Measurements from ENCODE around the gene ZNF629.

The ZNF629 gene

DNA sequence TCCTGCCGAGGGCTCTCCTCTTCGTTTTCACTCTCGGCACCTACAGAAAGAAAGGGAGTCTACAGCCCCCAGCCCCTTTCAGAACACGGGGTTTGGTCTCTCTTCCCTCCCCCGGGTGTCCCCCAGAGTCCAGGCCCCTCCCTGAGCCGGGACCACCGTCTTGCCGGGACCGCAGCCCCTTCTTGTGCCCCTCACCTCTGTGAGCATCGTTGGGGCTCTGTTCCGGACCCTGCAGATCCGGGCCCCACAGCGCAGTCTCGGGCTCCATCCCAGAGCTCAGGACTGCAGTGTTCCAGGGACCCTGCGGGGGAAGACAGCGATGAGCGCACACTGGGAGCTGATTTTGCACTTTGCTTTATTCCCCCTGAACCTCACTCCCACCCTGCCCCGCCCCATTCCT, 2.8 kb downstream of the ZNF629 start:
- no peak for DNase-seq (ENCODE audit: low read depth)
- TF ChIP-seq, protein P1, sequence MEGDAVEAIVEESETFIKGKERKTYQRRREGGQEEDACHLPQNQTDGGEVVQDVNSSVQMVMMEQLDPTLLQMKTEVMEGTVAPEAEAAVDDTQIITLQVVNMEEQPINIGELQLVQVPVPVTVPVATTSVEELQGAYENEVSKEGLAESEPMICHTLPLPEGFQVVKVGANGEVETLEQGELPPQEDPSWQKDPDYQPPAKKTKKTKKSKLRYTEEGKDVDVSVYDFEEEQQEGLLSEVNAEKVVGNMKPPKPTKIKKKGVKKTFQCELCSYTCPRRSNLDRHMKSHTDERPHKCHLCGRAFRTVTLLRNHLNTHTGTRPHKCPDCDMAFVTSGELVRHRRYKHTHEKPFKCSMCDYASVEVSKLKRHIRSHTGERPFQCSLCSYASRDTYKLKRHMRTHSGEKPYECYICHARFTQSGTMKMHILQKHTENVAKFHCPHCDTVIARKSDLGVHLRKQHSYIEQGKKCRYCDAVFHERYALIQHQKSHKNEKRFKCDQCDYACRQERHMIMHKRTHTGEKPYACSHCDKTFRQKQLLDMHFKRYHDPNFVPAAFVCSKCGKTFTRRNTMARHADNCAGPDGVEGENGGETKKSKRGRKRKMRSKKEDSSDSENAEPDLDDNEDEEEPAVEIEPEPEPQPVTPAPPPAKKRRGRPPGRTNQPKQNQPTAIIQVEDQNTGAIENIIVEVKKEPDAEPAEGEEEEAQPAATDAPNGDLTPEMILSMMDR (conservative IDR thresholded peaks at IDR 0.05; ENCODE audit: low read depth, low read length) = no peak
- no peak overlapping the region for H3K4me3 ChIP-seq (ENCODE audit: low read depth, low read length)

DNA sequence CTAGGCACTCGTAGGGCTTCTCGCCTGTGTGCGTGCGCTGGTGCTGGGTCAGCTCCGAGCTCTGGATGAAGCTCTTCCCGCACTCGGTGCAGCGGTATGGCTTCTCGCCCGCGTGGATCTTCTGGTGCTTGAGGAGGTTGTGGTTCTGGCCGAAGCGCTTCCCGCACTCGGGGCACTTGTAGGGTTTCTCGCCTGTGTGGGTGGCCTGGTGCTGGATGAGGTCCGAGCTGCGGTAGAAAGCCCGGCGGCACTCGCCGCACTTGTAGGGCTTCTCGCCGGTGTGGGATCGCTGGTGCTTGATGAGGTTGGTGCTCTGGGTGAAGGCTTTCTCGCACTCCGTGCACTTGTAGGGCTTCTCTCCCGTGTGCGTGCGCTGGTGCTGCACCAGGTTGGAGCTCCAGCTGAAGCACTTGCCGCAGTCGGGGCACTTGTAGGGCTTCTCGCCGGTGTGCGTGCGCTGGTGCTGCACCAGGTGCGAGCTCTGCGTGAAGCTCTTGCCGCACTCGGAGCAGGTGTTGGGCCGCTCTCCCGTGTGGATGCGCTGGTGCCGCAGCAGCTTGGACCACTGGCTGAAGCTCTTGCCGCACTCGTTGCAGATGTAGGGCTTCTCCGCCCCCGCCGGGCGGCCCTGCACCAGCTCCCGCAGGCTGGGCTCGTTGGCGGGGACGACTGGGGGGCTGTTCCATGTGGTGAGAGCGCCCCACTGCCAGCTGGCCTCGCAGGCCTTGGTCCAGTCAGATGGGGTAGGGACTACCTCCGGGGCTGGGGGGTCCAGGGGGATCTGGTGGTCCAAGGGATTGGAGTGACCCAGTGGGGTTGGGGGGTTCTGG, 3.5 kb downstream of the ZNF629 start:
- TF ChIP-seq, protein P1 (conservative IDR thresholded peaks at IDR 0.05; ENCODE audit: low read depth, low read length) = no peak
- no peak for DNase-seq (ENCODE audit: low read depth)
- H3K4me3 ChIP-seq (ENCODE audit: low read depth, low read length) = no peak overlapping the region

DNA sequence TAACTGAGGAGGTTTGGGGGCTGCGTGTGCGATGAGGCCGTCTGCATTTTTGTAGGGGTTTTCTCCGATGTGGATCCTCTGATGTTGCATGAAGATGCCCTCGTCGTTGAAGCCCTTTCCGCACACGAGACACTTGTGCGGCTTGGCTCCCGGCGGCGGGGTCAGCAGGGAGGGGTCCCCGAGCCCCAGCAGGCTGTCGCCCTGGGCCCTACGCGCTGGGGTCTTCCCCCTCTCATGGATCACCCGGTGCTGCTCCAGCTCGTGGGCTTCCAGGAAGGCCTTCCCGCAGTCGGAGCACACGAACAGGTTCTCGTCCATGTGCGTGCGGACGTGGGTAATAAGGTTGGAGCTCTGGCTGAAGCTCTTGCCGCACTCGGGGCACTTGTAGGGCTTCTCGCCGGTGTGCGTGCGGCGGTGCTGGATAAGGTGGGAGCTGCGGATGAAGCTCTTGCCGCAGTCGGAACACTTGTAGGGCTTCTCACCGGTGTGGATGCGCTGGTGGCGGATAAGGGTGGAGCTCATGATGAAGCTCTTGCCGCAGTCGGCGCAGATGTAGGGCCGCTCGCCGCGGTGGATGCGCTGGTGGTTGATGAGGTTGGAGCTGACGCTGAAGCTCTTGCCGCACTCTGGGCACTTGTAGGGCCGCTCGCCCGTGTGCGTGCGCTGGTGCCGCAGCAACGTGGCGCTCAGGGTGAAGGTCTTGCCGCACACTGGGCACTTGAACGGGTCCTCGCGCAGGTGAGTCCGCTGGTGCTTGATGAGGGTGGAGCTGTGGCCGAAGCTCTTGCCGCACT, 4.3 kb downstream of the ZNF629 start:
- TF ChIP-seq, protein P1 (conservative IDR thresholded peaks at IDR 0.05; ENCODE audit: low read depth, low read length) = no peak
- no peak overlapping the region for H3K4me3 ChIP-seq (ENCODE audit: low read depth, low read length)
- no peak for DNase-seq (ENCODE audit: low read depth)

DNA sequence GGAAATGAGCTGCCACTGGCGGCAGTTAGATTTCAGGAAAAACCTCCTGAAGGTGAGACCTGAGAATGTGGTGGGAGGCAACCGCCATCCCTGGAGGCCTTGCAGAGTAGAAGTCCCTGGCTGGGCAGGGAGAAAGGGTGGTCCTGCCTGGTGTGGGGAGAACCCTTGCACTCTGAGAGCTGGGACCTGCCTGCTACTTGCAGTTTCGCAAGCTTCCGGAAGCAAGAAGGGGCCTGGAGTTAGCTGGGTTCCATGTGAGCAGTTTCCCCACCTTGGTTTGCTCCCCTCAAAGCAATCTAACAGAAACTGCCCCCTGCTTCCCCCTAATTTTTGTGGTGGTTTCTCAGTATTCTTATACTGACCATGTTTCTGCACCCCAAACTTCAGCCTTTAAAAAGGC, 6.5 kb downstream of the ZNF629 start:
- TF ChIP-seq, protein P1 (conservative IDR thresholded peaks at IDR 0.05; ENCODE audit: low read depth, low read length) = no peak
- no peak for DNase-seq (ENCODE audit: low read depth)
- no peak overlapping the region for H3K4me3 ChIP-seq (ENCODE audit: low read depth, low read length)

DNA sequence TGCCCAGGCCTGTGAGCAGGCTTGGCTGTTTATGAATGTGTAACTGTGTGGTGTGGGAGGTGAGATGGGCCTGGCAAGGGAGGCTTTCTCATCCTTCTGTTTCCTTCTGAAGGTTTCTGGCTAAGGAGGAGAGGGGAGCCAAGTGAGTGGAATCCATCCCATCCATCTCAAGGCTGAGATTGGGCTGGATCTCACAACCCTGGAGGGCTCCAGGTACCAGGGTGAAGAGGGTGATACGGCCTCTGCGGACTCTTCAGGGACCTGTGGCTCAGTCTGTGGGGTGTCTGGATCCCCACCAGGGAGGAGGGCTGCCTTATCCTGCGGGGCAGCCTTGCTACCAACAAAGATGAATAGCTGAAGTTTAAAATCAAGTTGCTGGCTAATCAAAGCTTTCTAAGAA, 7.0 kb downstream of the ZNF629 start:
- DNase-seq (ENCODE audit: low read depth) = no peak
- H3K4me3 ChIP-seq (ENCODE audit: low read depth, low read length) = no peak overlapping the region
- TF ChIP-seq, protein P1 (conservative IDR thresholded peaks at IDR 0.05; ENCODE audit: low read depth, low read length) = no peak

DNA sequence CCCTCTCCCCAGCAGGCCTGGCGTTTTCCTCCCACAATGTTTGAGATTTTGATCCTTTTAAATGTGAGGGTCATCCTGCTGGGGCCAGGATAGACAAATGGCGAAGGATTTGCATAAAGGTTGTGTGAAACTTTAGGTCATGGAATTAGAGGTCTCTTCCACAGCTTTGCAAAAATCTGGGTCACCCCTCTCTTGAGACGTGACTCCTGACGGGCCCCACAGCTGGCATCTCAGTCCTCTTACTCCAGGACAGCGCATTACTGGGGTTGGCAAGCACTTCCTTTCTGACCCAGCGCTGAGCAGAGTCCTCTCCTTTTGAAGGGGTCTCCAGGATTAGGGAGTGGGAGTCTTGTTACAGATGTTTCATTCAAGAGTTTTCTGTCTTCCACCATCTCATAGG, 7.4 kb downstream of the ZNF629 start:
- no peak overlapping the region for H3K4me3 ChIP-seq (ENCODE audit: low read depth, low read length)

More for the DNA sequence above, 7.4 kb downstream of the ZNF629 start:
- TF ChIP-seq, protein P1 (conservative IDR thresholded peaks at IDR 0.05; ENCODE audit: low read depth, low read length) = no peak
- DNase-seq (ENCODE audit: low read depth) = no peak

Data from choroid plexus epithelial cell (primary cell).